Naive thymus-derived CD8-positive, alpha-beta T cell (primary cell): Measurements from ENCODE around the gene CEP55. TPM values are rescaled to one million over a fixed set of nuclear protein-coding genes. Genes with fewer than 3 reads are reported as not detected.
A peak's percentile ranks its signal among the peaks of the same experiment; 100 is the strongest.

ENCODE experiments used
- ATAC-seq, 2 donors: fragments of 150-1000 bp; cut with Tn5 transposase in 1 of 2; sonication (Bioruptor Pico), chemical (Tn5 transposase) in 1 of 2; 1 replicate in 1 of 2; 2 replicates in 1 of 2; pipeline ENCODE4 v1.10.0; 2021; ENCODE audit warnings: mild to moderate bottlenecking in 2 of 2, moderate library complexity in 2 of 2
- POLR2A ChIA-PET: fragments of 350-600 bp; sonication (Branson Sonifier 250); formaldehyde crosslinking; loops from one replicate; lab custom pipeline; 2021; ENCODE audit warnings: antibody characterized with exemption; lab: Charles Lee
- DNase-seq, 10 donors: peaks; one replicate each; pipeline versions ENCODE4 v3.0.0 to v3.0.0-alpha.2; 2020 to 2022
- H3K27ac Mint-ChIP-seq, 10 donors: one replicate each; pipeline ENCODE4 v1.8.0; 2020 to 2022; ENCODE audit warnings: mild to moderate bottlenecking in 10 of 10, mixed read lengths in 10 of 10, moderate library complexity in 4 of 10, inconsistent platforms in 1 of 10
- H3K27me3 Mint-ChIP-seq, 5 donors: one replicate each; pipeline ENCODE4 v1.8.0; 2021 to 2022; ENCODE audit warnings: mixed read lengths in 5 of 5
- H3K36me3 Mint-ChIP-seq, 3 donors: one replicate each; pipeline ENCODE4 v1.8.0; 2020 to 2022; ENCODE audit warnings: mixed read lengths in 3 of 3, mild to moderate bottlenecking in 2 of 3, inconsistent platforms in 1 of 3
- H3K4me1 Mint-ChIP-seq, 4 donors: one replicate each; pipeline ENCODE4 v1.8.0; 2021 to 2022; ENCODE audit warnings: mixed read lengths in 4 of 4
- H3K4me3 Mint-ChIP-seq, 10 donors: one replicate each; pipeline ENCODE4 v1.8.0; 2020 to 2022; ENCODE audit warnings: mild to moderate bottlenecking in 10 of 10, mixed read lengths in 10 of 10, moderate library complexity in 6 of 10, inconsistent platforms in 1 of 10
- H3K9me3 Mint-ChIP-seq, 9 donors: one replicate each; pipeline ENCODE4 v1.8.0; 2020 to 2022; ENCODE audit warnings: mixed read lengths in 9 of 9, mild to moderate bottlenecking in 3 of 9, inconsistent platforms in 1 of 9, moderate library complexity in 1 of 9
- polyA plus RNA-seq, 3 donors: library from polyadenylated mRNA; unstranded; fragments of 300-500 nt; fragmentation: Illumina TruSeq; gene quantifications; one replicate each; pipeline ENCODE4 v1.2.3, GENCODE V29; 2021
- total RNA-seq, 8 experiments: library from RNA in 2 of 8; stranded (reverse) in 2 of 8; gene quantifications; one replicate each; pipeline ENCODE4 v1.2.3 and lab custom pipeline; 2021 to 2026

Gene CEP55
- total and polyA plus RNA-seq, 5 experiments from 2014 or later, result not detected

DNA sequence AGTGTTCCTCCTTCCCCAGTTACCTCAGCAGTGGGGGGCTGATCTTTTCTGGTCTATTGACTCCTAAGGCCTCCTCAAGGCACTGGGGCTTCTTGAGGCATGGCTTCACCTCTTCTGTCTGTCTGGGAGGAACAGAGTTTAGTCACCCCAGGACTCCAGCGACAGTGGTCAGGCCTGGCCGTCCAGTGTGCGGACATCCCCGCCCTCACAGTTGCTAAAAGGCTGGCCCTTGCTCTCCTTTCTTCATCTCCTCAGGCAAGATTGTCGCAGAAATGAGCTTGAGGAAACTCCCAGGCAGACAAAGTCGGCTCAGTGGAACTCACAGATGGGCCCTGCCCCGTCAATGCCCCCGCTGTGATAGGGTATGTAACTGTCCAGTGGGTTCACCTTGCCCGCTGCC, 63.1 kb downstream of the CEP55 start:
- H3K36me3 Mint-ChIP-seq, result no peaks in the 10 kb centered on the region
- no peaks in the 10 kb centered on the region for H3K9me3 Mint-ChIP-seq
- peaks cover 1 to 45% (median 22%) of the 10 kb centered on the region in 5 donors for H3K27me3 Mint-ChIP-seq
- DNase-seq, result no peak
- no peak overlapping the region for H3K4me3 Mint-ChIP-seq
- no peaks in the 10 kb centered on the region for H3K4me1 Mint-ChIP-seq
- H3K27ac Mint-ChIP-seq, result no peak overlapping the region
- ATAC-seq, result no peak
- POLR2A ChIA-PET, result no interaction called here

DNA sequence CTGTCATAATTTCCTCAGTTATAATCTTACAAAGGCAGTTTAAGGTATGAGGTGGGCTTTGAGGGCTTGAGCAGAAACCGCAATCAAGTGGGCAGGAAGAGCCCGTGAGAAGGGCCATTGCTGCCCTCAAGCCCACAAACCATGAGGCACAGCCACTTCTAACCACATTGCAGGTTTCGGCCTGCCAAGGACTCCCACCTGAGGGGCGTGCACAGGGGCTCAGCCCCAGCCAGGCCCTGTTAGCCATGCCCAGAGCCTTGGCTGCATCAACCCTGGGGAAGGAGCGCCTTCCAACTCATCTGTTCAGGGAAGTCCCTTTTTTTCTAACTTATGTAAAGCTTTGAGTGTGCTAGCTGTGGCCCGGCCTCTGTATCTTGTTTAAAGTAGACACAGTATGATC, 64.1 kb downstream of the CEP55 start:
- no peak for DNase-seq
- Mint-ChIP-seq H3K4me3 (no peak overlapping the region), H3K9me3 (no peaks in the 10 kb centered on the region), H3K27me3 (peaks cover 6 to 52% (median 30%) of the 10 kb centered on the region in 5 donors), H3K27ac (no peak overlapping the region), H3K36me3 (no peaks in the 10 kb centered on the region), H3K4me1 (no peaks in the 10 kb centered on the region)
- no peak for ATAC-seq
- POLR2A ChIA-PET, result no interaction called here

DNA sequence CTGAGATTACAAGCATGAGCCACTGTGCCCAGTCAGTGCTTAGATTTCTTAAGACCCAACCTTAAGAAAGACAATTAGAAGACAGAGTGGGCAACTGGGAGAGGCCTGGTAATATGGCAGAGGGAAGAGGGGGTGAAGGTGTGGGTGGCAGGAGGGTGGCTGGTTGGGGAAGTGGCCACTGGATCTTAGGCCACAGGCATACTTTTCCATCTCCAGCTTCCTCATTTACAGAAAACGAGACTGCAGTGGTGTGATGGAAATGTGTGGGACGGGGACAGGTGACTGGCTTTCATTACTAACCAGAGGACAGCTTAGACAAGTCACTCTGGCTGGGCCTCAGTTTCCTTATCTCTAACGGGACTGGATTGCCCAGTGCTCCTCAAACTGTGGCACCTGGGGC, 69.0 kb downstream of the CEP55 start:
- H3K4me1 Mint-ChIP-seq, result peaks cover 0 to 9% (median 7%) of the 10 kb centered on the region in 4 donors
- POLR2A ChIA-PET, result no interaction called here
- no peaks in the 10 kb centered on the region for H3K36me3 Mint-ChIP-seq
- no peak overlapping the region for H3K27ac Mint-ChIP-seq
- no peak for ATAC-seq
- peaks cover 17 to 80% (median 55%) of the 10 kb centered on the region in 5 donors for H3K27me3 Mint-ChIP-seq
- no peaks in the 10 kb centered on the region for H3K9me3 Mint-ChIP-seq
- H3K4me3 Mint-ChIP-seq, result no peak overlapping the region
- no peak for DNase-seq

DNA sequence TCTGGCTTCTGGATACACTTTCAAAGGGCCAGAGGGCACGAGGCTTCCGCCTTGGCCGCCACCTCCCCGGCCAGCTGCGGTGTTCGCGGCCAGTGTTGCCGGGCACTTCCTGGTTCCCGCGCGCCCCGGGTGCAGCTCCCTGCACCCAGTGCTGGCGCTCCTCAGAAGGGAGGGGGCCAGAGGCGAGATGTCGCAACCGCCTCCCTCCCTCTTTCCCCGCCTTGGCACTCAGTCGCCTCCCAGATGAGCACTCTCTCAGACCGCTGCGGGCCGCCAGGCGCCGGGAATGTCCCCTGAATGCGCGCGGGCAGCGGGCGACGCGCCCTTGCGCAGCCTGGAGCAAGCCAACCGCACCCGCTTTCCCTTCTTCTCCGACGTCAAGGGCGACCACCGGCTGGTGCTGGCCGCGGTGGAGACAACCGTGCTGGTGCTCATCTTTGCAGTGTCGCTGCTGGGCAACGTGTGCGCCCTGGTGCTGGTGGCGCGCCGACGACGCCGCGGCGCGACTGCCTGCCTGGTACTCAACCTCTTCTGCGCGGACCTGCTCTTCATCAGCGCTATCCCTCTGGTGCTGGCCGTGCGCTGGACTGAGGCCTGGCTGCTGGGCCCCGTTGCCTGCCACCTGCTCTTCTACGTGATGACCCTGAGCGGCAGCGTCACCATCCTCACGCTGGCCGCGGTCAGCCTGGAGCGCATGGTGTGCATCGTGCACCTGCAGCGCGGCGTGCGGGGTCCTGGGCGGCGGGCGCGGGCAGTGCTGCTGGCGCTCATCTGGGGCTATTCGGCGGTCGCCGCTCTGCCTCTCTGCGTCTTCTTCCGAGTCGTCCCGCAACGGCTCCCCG, 70.2 kb downstream of the CEP55 start, which contains the start of gene FFAR4:
TSS of gene FFAR4 (plus strand) at position 231 of the 842 bp plus-strand sequence. CDS start at position 287, 56 bp downstream.
- Mint-ChIP-seq H3K9me3 (no peaks in the 10 kb centered on the region), H3K4me3 (peak within 1 kb of the TSS in 1 of 10 donors; percentile 19), H3K4me1 (peaks cover 0 to 9% (median 7%) of the 10 kb centered on the region in 4 donors), H3K27ac (no peak within 1 kb of the TSS), H3K36me3 (no peaks in the 10 kb centered on the region), H3K27me3 (peaks cover 23 to 80% (median 50%) of the 10 kb centered on the region in 5 donors)
- DNase-seq, result no peak
- no peak for ATAC-seq
- POLR2A ChIA-PET, result no interaction called here

DNA sequence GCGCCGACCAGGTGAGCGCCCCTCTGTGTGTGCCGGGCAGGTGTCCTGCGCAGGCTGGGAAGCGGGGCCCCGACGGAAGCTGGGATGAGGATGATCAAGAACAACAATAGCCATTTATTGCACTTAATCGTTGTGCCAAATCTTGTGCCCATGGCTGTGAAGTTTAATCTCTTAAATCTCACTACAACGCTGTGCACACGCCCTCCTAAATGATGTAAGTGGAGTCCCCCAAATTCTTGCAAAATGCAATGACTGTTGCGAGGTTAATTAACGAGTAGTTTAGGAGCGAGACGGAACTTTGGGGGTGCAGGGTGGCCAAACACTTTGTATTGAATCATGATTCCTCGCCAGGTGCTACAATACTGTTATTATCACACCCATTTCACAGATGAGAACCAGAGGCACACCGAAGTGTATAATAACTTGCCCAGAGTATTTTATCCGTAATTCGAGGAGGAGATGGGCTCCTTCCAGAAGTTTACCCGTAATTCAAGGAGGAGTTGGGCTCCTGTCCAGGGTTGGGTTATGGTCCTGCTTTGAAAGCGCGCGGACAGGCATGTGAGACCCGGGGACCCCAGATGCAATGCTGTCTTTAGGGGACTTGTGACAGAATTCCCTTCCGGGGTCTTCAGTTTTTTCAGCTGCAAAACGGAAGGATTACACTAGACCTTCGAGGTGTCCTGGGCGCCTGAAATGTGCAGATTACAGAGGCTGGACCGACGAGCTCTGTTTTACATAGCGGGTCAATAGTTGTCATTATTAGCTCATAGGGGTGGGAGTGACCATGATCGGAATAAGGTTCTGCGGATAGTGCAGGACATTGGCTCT, 71.1 kb downstream of the CEP55 start:
- peaks cover 2 to 9% (median 8%) of the 10 kb centered on the region in 4 donors for H3K4me1 Mint-ChIP-seq
- peak overlapping the region in 1 of 10 donors; percentile 65 for H3K27ac Mint-ChIP-seq
- DNase-seq (no peak), ATAC-seq (no peak)
- peak overlapping the region in 1 of 10 donors; percentile 19 for H3K4me3 Mint-ChIP-seq
- POLR2A ChIA-PET, result no interaction called here
- H3K9me3 Mint-ChIP-seq, result no peaks in the 10 kb centered on the region
- H3K36me3 Mint-ChIP-seq, result no peaks in the 10 kb centered on the region
- peaks cover 28 to 80% (median 55%) of the 10 kb centered on the region in 5 donors for H3K27me3 Mint-ChIP-seq

DNA sequence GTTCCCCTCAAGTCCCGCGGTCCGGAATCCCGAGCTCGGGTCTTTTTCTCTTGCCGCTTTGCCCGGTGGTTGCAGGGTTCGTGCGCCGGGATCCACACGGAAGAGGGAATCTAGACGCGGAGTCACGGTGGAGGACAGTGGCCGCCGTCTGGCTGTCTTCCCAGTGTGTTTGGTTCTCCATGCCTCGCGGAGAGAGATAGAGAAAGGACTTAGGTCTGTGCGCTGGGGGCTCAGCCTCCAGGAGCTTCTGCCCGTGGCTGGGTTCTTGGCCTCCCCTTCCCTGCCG, 71.6 kb downstream of the CEP55 start:
- ATAC-seq (no peak), DNase-seq (no peak)
- H3K27me3 Mint-ChIP-seq, result peaks cover 28 to 84% (median 56%) of the 10 kb centered on the region in 5 donors
- no peaks in the 10 kb centered on the region for H3K36me3 Mint-ChIP-seq
- POLR2A ChIA-PET, result no interaction called here
- H3K27ac Mint-ChIP-seq, result no peak overlapping the region
- no peaks in the 10 kb centered on the region for H3K9me3 Mint-ChIP-seq
- H3K4me3 Mint-ChIP-seq, result no peak overlapping the region
- peaks cover 4 to 12% (median 9%) of the 10 kb centered on the region in 4 donors for H3K4me1 Mint-ChIP-seq

DNA sequence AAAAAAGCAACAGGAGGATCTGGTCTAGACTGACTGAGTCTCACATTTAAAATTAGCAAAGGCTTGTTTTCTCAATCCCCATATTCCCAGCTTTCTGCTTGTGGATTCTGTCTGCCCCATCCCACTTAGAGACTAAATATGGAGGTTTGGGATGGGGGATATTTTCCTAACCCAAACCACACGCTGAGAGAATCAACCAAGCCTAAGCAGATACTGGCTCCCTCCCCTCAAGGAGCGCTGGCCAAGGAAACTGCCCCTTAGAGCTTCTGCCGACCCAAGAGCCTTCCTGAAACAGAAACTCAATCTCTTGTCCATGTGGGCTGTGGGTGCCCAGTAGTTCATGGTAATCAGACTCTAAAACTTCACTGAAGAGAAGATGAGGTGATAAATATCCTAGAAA, 74.0 kb downstream of the CEP55 start:
- ATAC-seq, result no peak
- H3K27ac Mint-ChIP-seq, result no peak overlapping the region

DNA sequence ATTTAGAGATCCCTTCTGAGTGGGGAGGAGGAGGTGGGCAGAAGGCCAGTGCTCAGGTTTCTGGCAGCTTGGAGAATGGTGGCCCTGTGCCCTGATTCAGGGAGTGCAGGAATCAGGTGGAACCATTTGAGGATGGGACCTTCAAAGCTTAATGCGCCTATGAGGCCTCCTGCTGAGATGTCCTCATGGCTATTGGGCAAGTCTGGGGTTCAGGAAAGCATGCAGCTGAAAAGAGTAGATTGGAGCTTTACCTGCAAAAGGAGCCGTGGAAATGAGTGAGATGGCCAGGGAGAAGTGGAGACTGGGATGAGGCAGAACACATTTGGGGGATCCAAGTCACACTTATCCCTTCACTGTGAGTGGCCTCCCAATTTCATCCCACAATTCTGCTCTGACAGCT, 76.2 kb downstream of the CEP55 start:
- peaks cover 19 to 64% (median 50%) of the 10 kb centered on the region in 5 donors for H3K27me3 Mint-ChIP-seq
- H3K4me3 Mint-ChIP-seq, result peak overlapping the region in 1 of 10 donors; percentile 16
- peak overlapping the region in 1 of 10 donors; percentile 12 for H3K27ac Mint-ChIP-seq
- no peak for DNase-seq
- ATAC-seq, result no peak
- H3K4me1 Mint-ChIP-seq, result peaks cover 5 to 11% (median 9%) of the 10 kb centered on the region in 4 donors
- no peaks in the 10 kb centered on the region for H3K9me3 Mint-ChIP-seq
- POLR2A ChIA-PET, result no interaction called here
- H3K36me3 Mint-ChIP-seq, result no peaks in the 10 kb centered on the region

More for the DNA sequence above, 74.0 kb downstream of the CEP55 start:
- POLR2A ChIA-PET, result no interaction called here
- Mint-ChIP-seq H3K27me3 (peaks cover 26 to 83% (median 63%) of the 10 kb centered on the region in 5 donors), H3K4me3 (no peak overlapping the region), H3K36me3 (no peaks in the 10 kb centered on the region), H3K9me3 (no peaks in the 10 kb centered on the region), H3K4me1 (peaks cover 10 to 20% (median 13%) of the 10 kb centered on the region in 4 donors)
- no peak for DNase-seq

DNA sequence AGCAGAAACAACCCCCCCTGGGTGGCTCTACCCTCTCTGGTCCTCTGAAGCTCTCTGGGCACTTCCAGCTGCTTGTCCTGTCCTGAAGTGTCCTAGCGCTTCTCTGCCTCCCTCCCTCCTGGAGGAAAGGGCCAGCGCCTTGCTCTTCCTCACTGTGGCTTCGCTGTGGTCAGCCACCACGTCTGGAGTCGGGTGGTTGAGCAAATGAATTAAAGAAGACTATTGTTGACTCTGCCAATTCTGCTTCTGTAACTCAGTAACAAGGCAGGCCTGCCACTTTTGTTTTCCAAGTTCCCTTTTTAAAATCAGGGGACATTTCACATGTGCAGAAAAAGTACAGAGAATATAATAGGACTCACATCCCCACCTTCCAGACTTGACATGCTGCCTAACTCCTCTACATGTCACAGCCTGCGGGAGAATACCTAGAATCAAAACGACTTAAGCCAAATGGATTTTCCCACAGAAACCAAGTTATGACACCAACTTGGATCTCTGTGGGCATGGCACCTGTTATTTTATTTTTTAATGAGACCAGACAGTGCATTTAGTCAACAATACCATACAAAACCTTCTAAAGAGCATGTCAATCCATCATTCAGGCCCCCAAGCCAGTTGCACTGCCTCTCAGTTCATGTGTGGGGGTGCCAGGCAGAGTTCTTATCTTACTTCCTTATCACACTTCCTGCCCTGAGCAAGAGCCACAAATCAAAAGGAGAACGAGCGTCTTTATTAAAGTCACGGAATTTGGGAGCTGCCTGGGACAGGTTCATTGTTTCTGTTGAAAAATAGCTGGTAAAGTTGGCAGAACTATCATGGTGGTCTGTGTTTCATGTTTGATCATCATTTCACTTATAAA, 76.9 kb downstream of the CEP55 start:
- peak overlapping the region in 1 of 10 donors; percentile 12 for H3K27ac Mint-ChIP-seq
- H3K4me3 Mint-ChIP-seq, result no peak overlapping the region
- H3K9me3 Mint-ChIP-seq, result no peaks in the 10 kb centered on the region
- peaks cover 5 to 11% (median 9%) of the 10 kb centered on the region in 4 donors for H3K4me1 Mint-ChIP-seq
- DNase-seq (no peak), ATAC-seq (no peak)
- H3K27me3 Mint-ChIP-seq, result peaks cover 19 to 58% (median 46%) of the 10 kb centered on the region in 5 donors
- POLR2A ChIA-PET, result no interaction called here
- no peaks in the 10 kb centered on the region for H3K36me3 Mint-ChIP-seq

DNA sequence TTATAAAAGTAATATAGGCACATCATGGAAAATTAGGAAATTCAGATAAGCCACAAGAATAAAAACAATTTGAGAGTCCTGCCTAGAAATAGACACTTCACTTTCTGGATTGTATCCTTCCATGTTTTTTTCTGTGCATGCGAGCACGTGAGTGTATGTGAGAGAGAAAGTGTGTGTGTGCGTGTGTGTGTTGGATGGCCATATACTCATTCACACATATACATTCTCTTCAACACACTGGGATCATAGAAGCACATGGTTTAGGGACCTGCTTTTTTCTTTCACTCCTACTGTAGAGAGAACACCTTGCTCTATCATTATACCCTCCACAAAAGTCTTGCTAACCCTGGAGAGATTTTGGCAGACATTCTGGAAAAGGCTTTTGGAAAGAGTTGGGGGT, 77.5 kb downstream of the CEP55 start:
- POLR2A ChIA-PET, result no interaction called here
- Mint-ChIP-seq H3K27ac (no peak overlapping the region), H3K27me3 (peaks cover 19 to 51% (median 39%) of the 10 kb centered on the region in 5 donors), H3K36me3 (no peaks in the 10 kb centered on the region), H3K9me3 (peaks cover 0 to under 1% (median 0%) of the 10 kb centered on the region in 9 donors), H3K4me3 (no peak overlapping the region), H3K4me1 (peaks cover 5 to 11% (median 9%) of the 10 kb centered on the region in 4 donors)
- ATAC-seq (no peak), DNase-seq (no peak)

DNA sequence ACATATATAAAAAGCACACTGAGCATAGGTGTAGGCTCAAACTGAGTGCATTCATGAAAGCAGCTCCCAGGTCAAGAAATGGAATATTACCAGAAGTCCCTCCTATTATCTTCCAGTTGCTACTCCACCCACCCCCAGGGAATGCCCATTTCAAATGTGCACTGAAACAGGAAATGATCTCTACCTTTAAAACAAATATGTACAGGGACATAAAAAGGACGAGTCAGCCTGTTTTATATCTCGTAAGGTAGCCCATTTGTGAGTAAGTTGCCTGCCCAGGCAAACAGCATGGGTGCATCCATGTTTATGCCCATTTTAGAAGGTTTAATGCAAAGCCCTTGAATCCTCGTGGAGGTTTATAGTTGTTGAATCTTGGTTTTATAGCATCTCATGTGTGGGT, 80.5 kb downstream of the CEP55 start:
- POLR2A ChIA-PET, result no interaction called here
- Mint-ChIP-seq H3K27ac (no peak overlapping the region), H3K4me3 (no peak overlapping the region), H3K27me3 (peaks cover 16 to 31% (median 29%) of the 10 kb centered on the region in 5 donors), H3K4me1 (peaks cover 5 to 11% (median 9%) of the 10 kb centered on the region in 4 donors), H3K36me3 (peaks cover 0 to 18% (median 0%) of the 10 kb centered on the region in 3 donors), H3K9me3 (peaks cover 0 to 21% (median 11%) of the 10 kb centered on the region in 9 donors)
- DNase-seq (no peak), ATAC-seq (no peak)

DNA sequence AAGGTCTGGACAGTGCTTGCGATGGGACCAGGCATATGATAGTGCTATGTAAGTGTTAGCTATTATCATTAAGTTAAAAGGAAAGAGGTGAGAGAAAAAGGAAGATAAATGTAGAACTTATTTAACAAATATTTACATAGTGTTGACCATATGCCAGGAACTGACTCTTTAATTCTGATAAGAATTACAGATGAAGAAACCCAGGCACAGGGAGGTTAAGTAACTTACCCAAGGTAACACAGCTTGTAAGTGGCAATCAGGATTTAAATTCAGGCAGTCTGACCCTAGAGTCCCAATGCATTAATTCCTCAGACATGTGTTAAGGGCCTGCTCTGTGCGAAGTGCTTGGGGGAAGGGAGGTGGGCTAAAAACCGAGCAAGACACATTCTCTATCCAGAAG, 81.2 kb downstream of the CEP55 start:
- no peak for ATAC-seq
- DNase-seq, result no peak
- peaks cover 0 to 18% (median 0%) of the 10 kb centered on the region in 3 donors for H3K36me3 Mint-ChIP-seq
- peaks cover 3 to 11% (median 8%) of the 10 kb centered on the region in 4 donors for H3K4me1 Mint-ChIP-seq
- POLR2A ChIA-PET, result no interaction called here
- H3K9me3 Mint-ChIP-seq, result peaks cover 0 to 21% (median 11%) of the 10 kb centered on the region in 9 donors
- H3K27ac Mint-ChIP-seq, result no peak overlapping the region
- peaks cover 13 to 24% (median 23%) of the 10 kb centered on the region in 5 donors for H3K27me3 Mint-ChIP-seq
- H3K4me3 Mint-ChIP-seq, result no peak overlapping the region
